IPS DF 4.7 (cell line): ENCODE results near the gene CHIT1.
"Not testable (repeated sequence)": the region's sequence is repeated elsewhere in the genome, so short reads cannot be mapped to it uniquely, and the experiment has no call there.

Source experiments
- DNase-seq: peaks from one replicate; pipeline ENCODE4 v3.0.0-alpha.2; 2013; ENCODE audit warnings: low spot score; ENCODE audit errors: extremely low read depth

CHIT1 gene

DNA sequence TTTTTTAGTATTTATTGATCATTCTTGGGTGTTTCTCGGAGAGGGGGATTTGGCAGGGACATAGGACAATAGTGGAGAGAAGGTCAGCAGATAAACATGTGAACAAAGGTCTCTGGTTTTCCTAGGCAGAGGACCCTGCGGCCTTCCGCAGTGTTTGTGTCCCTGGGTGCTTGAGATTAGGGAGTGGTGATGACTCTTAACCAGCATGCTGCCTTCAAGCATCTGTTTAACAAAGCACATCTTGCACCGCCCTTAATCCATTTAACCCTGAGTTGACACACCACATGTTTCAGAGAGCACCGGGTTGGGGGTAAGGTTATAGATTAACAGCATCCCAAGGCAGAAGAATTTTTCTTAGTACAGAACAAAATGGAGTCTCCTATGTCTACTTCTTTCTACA is 36.7 kb upstream of the CHIT1 start:
- not testable (repeated sequence) for DNase-seq

- no peak for DNase-seq
Measured at GRCh38 chr1:203265541-203265940, 36.1 kb upstream of the CHIT1 start.

DNA sequence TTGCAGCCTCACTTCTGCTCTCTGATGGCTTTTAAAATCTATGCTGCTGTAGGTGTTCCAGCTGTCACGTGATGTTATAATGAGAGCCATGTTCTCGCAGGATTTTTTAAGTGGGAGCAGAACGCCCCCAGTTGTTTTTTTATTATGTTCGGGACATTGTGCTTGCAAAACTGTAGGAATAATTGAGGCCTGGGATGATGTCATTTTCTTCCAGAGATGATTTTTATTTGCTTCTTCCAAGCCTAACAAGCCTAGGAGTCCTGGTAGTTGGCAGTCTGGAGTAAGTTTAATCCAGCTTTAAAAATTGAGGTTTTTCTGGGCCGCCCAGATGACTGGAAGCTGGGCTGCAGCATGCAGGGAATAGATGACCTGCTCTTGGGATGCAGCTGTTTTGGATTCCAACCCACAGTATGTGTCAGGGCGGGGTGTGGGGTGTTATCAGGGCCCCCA is 34.6 kb upstream of the CHIT1 start:
- DNase-seq, result no peak

- DNase-seq, result no peak
Measured at GRCh38 chr1:203263496-203263895, 34.0 kb upstream of the CHIT1 start.

DNA sequence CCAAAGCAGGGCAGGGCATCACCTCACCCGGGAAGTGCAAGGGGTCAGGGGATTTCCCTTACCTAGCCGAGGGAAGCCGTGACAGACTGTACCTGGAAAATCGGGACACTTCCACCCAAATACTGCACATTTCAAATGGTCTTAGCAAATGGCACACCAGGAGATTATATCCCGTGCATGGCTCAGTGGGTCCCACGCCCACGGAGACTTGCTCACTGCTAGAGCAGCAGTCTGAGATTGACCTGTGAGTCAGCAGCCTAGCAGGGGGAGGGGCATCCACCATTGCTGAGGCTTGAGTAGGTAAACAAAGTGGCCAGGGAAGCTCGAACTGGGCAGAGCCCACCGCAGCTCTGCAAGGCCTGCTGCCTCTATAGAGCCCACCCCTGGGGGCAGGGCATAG is 27.2 kb upstream of the CHIT1 start:
- not testable (repeated sequence) for DNase-seq

DNA sequence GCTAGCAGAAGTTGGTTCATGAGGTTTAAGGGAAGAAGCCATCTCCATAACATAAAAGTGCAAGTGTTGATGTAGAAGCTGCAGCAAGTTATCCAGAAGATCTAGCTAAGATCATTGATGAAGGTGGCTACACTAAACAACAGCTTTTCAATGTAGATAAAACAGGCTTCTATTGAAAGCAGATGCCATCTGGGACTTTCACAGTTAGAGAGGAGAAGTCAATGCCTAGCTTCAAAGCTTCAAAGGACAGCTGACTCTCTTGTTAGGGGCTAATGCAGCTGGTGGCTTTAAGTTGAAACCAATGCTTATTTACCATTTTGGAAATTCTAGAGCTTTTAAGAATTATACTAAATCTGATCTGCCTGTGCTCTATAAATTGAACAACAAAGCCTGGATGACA is 25.3 kb upstream of the CHIT1 start:
- not testable (repeated sequence) for DNase-seq

DNA sequence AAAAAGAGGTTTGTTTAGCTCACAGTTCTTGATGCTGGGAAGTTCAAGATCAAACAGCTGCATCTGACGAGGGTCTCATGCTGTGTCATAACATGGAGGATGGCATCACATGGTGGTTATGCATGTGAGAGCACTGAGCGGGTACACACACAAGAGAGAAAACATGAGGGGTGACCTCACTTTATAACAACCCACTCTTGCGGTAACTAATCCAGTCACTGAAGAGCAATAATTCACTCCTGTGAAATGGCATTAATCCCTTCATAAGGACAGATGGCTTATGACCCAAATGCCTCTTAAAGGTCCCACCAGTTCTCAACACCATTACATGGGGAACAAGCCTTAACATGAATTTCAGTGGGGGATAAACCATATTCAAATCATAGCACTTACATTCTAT is 23.2 kb upstream of the CHIT1 start:
- no peak for DNase-seq

GRCh38 chr1:203251466-203251865 is 22.0 kb upstream of the CHIT1 start:
- no peak for DNase-seq

DNA sequence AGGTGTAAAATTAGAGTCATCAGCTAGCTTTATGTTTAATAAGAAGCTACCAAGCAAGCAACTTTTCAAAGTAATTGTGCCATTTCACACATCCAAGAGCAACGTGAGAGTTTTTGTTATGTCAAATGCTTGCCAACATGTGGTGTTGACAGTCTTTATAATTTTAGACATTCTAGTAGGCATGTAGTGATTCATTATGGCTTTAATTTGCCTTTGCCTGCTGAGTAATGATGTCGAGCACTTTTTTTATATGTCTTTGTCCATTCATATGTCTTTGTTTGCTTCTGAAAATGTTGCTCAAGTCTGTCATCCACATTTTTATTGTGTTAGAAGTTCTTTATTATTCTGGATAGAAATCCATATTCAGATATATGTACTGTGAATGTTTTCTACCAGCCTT is 21.4 kb upstream of the CHIT1 start:
- DNase-seq, result no peak

GRCh38 chr1:203244776-203245175 is 15.3 kb upstream of the CHIT1 start:
- DNase-seq, result no peak

GRCh38 chr1:203241708-203242107 is 12.2 kb upstream of the CHIT1 start:
- DNase-seq, result not testable (repeated sequence)

- no peak for DNase-seq
Measured at GRCh38 chr1:203239526-203240305, 10.2 kb upstream of the CHIT1 start.

- no peak for DNase-seq
Measured at GRCh38 chr1:203239081-203239480, 9.6 kb upstream of the CHIT1 start.

DNA sequence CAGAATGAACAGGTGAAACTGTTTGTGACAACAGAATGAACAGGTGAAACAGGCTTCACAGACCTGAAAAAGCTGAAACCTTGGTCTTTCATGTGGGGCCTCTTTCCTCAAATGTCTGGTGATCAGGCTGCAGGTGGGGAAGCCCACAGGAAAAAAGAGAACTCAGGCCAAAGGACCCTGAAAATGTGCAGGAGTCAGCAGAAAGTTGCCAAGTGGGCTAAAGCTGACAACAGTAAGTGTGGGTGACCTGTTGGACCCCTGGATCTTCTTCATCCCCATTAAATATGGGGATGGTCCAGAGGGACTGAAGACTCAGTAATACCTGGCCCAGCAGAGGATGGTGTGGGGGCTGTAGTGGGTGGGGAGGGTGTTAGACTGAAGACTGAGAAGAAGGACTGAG is 9.1 kb upstream of the CHIT1 start:
- no peak for DNase-seq

GRCh38 chr1:203234901-203235300 is 5.4 kb upstream of the CHIT1 start:
- DNase-seq, result not testable (repeated sequence)

- no peak for DNase-seq
Measured at GRCh38 chr1:203228670-203229069, 803 bp downstream of the CHIT1 start.

DNA sequence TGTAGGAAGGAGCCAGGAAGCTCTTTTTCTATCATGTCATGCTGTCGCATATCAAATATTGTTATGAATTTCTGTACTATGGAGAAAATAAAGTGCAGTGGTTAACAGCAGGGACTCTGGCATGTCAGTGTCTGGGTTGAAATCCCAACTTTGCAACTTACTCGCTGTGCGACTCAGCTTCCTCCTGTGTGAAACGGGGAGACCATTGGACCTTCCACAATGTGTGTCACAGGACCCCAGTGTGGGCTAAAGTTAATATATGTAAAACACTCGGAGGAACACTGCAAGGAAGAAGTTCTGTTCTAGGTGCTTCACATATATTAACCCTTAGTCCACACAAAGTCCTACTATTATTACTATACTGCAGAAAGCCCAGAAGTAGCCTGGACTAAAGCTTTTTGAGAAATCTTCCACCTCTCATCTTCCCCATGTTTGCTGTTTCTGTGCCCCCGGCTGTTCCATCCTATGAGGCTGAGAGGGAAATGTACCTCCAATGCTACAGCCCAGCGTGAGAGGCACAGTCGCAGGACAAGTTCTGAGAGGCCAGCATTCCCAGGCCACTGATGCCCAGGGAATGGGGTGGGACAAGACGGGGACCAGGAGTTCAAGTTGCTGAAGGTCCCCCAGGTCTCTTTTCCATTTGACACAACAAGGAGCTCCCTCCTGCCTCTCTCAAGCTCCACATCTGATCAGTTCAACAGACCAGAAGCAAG is 1.9 kb downstream of the CHIT1 start:
- no peak for DNase-seq

DNA sequence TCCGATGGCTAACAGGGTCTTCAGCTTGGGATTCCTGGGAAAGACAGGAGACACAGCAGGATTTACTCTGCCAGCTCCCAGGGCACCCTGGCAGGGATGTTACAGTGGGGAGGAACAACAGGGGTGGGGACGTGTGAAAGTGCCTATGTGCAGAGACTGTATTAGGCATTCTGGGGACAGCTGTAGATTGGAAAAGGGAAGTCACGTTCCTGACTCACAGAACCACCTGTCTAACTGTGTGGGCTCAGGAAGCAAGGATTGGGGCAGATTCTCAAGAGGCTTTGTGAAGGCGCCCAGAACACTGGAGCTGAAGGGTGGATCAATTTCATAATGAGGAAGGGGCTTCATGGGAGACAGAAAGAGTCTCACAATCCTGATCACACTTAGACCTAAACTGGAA is 4.4 kb downstream of the CHIT1 start:
- no peak for DNase-seq

GRCh38 chr1:203223012-203223775 is 6.3 kb downstream of the CHIT1 start:
- no peak for DNase-seq

DNA sequence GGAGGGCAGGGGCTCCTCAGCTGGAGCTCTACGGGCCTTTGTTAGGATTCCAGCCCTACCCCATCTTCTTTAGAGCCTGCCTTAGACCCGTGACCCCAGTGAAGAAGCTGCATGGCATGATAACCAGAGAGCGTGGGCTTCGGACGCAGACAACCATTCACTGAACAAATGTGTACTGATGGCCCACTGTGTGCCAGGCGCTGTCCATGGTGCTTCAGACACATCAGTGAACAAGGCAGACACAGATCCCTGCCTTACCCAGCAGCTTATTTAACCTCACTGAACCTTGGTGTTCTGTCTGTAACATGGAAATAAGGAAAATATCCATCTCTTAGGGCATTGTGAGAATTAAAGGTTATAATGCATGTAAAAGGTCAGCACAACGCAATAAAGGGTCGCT is 9.5 kb downstream of the CHIT1 start:
- DNase-seq, result no peak

DNA sequence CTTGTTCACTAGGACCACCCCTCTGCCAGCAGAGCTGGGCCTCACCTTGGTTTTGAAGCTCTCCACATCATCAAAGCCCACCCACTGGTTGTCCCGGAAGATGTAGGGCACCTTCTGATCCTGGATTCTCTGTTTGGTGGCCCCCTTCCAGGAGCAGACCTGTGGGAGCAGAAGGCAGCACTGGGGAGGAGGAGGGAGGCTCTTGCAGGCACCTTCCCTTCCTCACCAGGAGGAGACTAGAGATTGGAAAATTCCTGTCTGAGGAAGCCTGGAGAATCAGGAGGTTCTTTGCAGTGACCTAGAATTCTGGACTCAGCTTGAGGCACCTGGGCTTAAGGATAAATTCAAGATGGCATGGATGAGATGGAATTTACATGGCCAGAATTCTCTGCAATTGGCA is 10.3 kb downstream of the CHIT1 start:
- DNase-seq, result no peak

DNA sequence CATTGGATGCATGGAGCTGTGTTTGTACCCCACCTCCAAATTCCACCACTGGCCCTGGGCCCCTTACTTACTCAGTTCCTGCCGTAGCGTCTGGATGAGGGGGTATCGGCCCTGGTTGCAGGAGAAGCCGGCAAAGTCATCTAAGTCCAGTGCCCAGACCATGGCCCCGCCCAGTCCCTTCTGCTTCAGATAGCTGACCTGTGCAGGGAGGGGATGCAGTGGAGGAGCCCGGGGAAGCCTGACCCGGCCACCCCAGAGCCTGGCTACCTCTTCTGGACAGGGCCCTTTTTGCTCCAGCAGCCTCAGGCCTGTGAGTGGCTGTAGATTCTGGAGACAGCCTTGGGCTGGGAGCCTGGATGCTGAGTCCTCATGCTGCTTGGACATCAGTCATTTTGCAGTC is 11.8 kb downstream of the CHIT1 start:
- no peak for DNase-seq
